ENCODE data around the gene TCEAL7. TPM values are rescaled to one million over a fixed set of nuclear protein-coding genes. Genes with fewer than 3 reads are reported as not detected.
"Not testable (repeated sequence)": the region's sequence is repeated elsewhere in the genome, so short reads cannot be mapped to it uniquely, and the experiment has no call there.

The TCEAL7 gene
- 12.0 to 16.5 TPM (median 15.8 TPM) in 3 replicates for total RNA-seq
- long read RNA-seq, transcript TCEAL7-201 (3 exons, 1,177 nt) = major isoform, 6 of 10 reads
- long read RNA-seq, partial matches to known transcripts = 0 of 10 reads
- long read RNA-seq, other reads (novel, unspliced or antisense) = 0 of 10 reads

- Mint-ChIP-seq H3K27me3 (ENCODE audit: low read depth) (no peaks in the 10 kb centered on the region), H3K4me1 (ENCODE audit: low read depth) (peaks cover 13% of the 10 kb centered on the region), H3K36me3 (ENCODE audit: low read depth) (no peaks in the 10 kb centered on the region), H3K27ac (ENCODE audit: unreplicated experiment) (peak within 1 kb of the TSS; percentile 56), H3K9me3 (ENCODE audit: low read depth) (peaks cover 3% of the 10 kb centered on the region), H3K4me3 (ENCODE audit: unreplicated experiment) (peak within 1 kb of the TSS; percentile 68)
- no peak for DNase-seq (ENCODE audit: low spot score)
- no peak for TF ChIP-seq CTCF (IDR thresholded peaks at IDR 0.05)
These were observed at the start of gene TCEAL7 for GRCh38 chrX:103329991-103330390. TCEAL7 (plus strand) TSS chrX:103330239; CDS start chrX:103331404, 1,165 bp downstream.

GRCh38 chrX:103293118-103293517 lies 36.9 kb upstream of the TCEAL7 start:
- no peaks in the 10 kb centered on the region for H3K36me3 Mint-ChIP-seq (ENCODE audit: low read depth)

GRCh38 chrX:103304705-103305104 lies 25.3 kb upstream of the TCEAL7 start:
- Mint-ChIP-seq H3K27me3 (ENCODE audit: low read depth) (no peaks in the 10 kb centered on the region), H3K36me3 (ENCODE audit: low read depth) (no peaks in the 10 kb centered on the region), H3K4me1 (ENCODE audit: low read depth) (no peaks in the 10 kb centered on the region), H3K27ac (ENCODE audit: unreplicated experiment) (no peak overlapping the region), H3K4me3 (ENCODE audit: unreplicated experiment) (no peak overlapping the region), H3K9me3 (ENCODE audit: low read depth) (peaks cover 3% of the 10 kb centered on the region)
- no peak for TF ChIP-seq CTCF (IDR thresholded peaks at IDR 0.05)
- DNase-seq (ENCODE audit: low spot score) = no peak

More at GRCh38 chrX:103293118-103293517, 36.9 kb upstream of the TCEAL7 start:
- H3K27ac Mint-ChIP-seq (ENCODE audit: unreplicated experiment) = no peak overlapping the region
- no peak for DNase-seq (ENCODE audit: low spot score)
- peaks cover 8% of the 10 kb centered on the region for H3K27me3 Mint-ChIP-seq (ENCODE audit: low read depth)
- no peak for TF ChIP-seq CTCF (IDR thresholded peaks at IDR 0.05)
- H3K4me1 Mint-ChIP-seq (ENCODE audit: low read depth) = no peaks in the 10 kb centered on the region
- H3K9me3 Mint-ChIP-seq (ENCODE audit: low read depth) = peaks cover 10% of the 10 kb centered on the region
- H3K4me3 Mint-ChIP-seq (ENCODE audit: unreplicated experiment) = no peak overlapping the region

GRCh38 chrX:103305666-103306065 lies 24.4 kb upstream of the TCEAL7 start:
- not testable (repeated sequence) for H3K4me1 Mint-ChIP-seq (ENCODE audit: low read depth); H3K4me3 Mint-ChIP-seq (ENCODE audit: unreplicated experiment); H3K27ac Mint-ChIP-seq (ENCODE audit: unreplicated experiment); H3K27me3 Mint-ChIP-seq (ENCODE audit: low read depth); DNase-seq (ENCODE audit: low spot score); H3K36me3 Mint-ChIP-seq (ENCODE audit: low read depth); H3K9me3 Mint-ChIP-seq (ENCODE audit: low read depth)

- Mint-ChIP-seq H3K9me3 (ENCODE audit: low read depth) (peaks cover 3% of the 10 kb centered on the region), H3K4me1 (ENCODE audit: low read depth) (peaks cover 4% of the 10 kb centered on the region), H3K27me3 (ENCODE audit: low read depth) (no peaks in the 10 kb centered on the region), H3K27ac (ENCODE audit: unreplicated experiment) (no peak overlapping the region), H3K36me3 (ENCODE audit: low read depth) (no peaks in the 10 kb centered on the region), H3K4me3 (ENCODE audit: unreplicated experiment) (peak overlapping the region; percentile 19)
- DNase-seq (ENCODE audit: low spot score) = no peak
- no peak for TF ChIP-seq CTCF (IDR thresholded peaks at IDR 0.05)
These were observed 20.0 kb upstream of the TCEAL7 start for GRCh38 chrX:103309860-103310554.

All from chondrocyte (in vitro differentiated cells).